ENCODE results near the gene CCDC47. TPM values are rescaled to one million over a fixed set of nuclear protein-coding genes. Genes with fewer than 3 reads are reported as not detected.

CCDC47 gene
- total RNA-seq, 2 experiments from 2014 or later: 31.0 to 31.3 TPM

DNA sequence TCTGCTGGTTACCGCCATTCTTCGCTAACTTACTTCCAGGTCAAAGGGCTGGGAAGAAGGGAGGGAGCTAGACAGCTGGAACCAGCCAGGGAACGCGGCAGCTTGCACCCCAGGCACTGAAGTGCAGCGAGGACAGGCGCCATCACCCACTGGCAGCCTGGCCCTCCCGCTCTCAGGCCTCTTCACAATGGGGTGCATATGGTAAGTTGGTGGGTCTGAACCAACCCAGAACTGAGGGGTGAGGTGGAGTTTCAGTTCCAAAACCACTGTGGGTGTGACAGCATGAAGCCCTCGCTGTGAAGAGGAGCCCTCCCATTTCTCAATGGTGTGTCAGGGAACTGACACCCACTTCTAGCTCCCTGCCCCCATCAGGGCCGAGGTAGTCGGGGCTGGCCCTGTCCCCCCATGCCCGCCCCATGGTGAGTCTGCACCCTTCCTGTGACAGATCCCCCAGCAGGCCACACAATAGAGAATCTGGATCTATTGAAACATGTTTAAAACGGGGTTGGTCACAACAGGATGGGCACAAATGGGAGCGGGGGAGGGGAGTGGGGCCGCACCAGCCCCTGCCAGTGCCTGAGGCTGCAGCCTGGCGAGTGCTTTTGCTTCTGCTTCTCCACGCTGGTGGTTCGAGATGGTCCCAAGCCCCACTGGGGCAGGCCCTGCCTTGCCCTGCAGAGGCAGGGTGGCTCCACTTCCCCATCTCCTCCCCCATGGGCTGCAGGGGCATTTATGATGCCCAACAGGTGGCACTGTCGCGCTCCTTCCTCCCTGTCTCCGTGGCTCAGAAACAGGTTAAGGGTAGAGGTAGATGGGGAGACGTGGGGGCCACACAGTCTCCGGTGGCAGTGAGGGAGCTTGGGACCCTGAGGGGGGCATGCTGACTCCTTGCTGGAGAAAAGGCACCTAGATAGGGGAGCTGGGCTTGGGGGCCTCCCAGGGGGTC is 75.8 kb downstream of the CCDC47 start:
- peak overlapping the region; percentile 100 for H3K4me3 Mint-ChIP-seq
- peaks cover 78% of the 10 kb centered on the region for H3K4me1 ChIP-seq (ENCODE audit: insufficient read depth, low read length)
- peak; percentile 33 for ATAC-seq (ENCODE audit: poor library complexity)

DNA sequence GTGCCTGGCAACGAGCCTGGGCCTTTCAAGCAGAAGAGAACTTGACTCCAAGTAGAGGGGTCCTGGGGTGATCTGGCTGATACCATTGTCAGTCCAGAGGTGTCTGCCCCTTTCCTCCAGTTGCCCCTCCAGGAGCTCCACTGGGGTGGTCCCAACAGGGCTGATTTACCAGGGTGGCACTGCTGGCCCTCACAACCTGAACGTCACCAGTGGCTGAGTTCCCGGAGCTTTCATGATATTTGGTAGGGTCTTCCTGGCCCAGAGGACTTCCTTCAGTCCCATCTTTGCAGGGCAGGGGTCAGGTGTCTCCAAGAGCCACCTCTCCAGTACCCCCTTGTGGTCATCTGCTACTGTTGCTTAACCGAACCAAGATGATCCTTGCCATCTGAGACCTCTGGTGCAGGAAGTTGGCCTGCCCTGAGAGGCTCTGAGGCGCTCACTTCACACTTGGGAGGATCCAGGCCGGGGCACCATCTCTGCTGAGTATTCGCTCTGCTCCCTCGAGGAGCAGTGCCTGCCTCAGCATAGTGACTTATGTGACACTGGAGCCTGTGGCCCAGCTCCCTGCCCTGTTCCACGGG is 76.9 kb downstream of the CCDC47 start:
- Mint-ChIP-seq H3K9me3 (no peaks in the 10 kb centered on the region), H3K4me3 (peak overlapping the region; percentile 100), H3K36me3 (ENCODE audit: low read depth) (peaks cover 83% of the 10 kb centered on the region), H3K4me1 (ENCODE audit: low read depth) (peaks cover 65% of the 10 kb centered on the region), H3K27me3 (peaks cover 5% of the 10 kb centered on the region), H3K27ac (peak overlapping the region; percentile 100)
- Histone ChIP-seq H3K4me3 (ENCODE audit: low read length) (peak overlapping the region; percentile 98), H3K4me1 (ENCODE audit: insufficient read depth, low read length) (peaks cover 71% of the 10 kb centered on the region), H3K27ac (ENCODE audit: low read depth in 1 of 2, low read length in 2 of 2) (peak overlapping the region; percentile 73 to 91), H3K27me3 (ENCODE audit: control insufficient read depth in 1 of 2, insufficient read depth in 2 of 2, low read length in 2 of 2) (no peaks in the 10 kb centered on the region), H3K9me3 (ENCODE audit: control insufficient read depth in 1 of 2, insufficient read depth in 1 of 2, low read length in 2 of 2) (no peaks in the 10 kb centered on the region), H3K36me3 (ENCODE audit: insufficient read depth, low read length) (peaks cover 63% of the 10 kb centered on the region)
- CTCF ChIA-PET: interaction anchor here (0.7 to 10.9 kb wide), 7 partner anchors 9 to 271 kb away, joined by 3 to 169 read pairs (median 3); no protein-coding TSS in a partner anchor
- TF ChIP-seq, protein P1, sequence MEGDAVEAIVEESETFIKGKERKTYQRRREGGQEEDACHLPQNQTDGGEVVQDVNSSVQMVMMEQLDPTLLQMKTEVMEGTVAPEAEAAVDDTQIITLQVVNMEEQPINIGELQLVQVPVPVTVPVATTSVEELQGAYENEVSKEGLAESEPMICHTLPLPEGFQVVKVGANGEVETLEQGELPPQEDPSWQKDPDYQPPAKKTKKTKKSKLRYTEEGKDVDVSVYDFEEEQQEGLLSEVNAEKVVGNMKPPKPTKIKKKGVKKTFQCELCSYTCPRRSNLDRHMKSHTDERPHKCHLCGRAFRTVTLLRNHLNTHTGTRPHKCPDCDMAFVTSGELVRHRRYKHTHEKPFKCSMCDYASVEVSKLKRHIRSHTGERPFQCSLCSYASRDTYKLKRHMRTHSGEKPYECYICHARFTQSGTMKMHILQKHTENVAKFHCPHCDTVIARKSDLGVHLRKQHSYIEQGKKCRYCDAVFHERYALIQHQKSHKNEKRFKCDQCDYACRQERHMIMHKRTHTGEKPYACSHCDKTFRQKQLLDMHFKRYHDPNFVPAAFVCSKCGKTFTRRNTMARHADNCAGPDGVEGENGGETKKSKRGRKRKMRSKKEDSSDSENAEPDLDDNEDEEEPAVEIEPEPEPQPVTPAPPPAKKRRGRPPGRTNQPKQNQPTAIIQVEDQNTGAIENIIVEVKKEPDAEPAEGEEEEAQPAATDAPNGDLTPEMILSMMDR (IDR thresholded peaks at IDR 0.05): peak; percentile 32
- intact Hi-C loops (cut with DNase I, micrococcal nuclease): loop anchor here in 1 of 2 experiments (5.0 kb wide), 1 partner anchor 131 kb away; the partner anchor contains the start of genes FTSJ3 and PSMC5
- ATAC-seq (ENCODE audit: poor library complexity) (peak; percentile 7), DNase-seq (peak in 12 of 14 experiments; percentile 36 to 78 (median 43))
- POLR2A ChIA-PET: interaction anchor here (0.9 to 13.2 kb wide), 23 partner anchors 8 to 810 kb away, joined by 3 to 844 read pairs (median 5); partner anchors contain the start of genes CCDC47, CEP95, DDX42 and DDX5

More for the DNA sequence above, 75.8 kb downstream of the CCDC47 start:
- Histone ChIP-seq H3K9me3 (ENCODE audit: control insufficient read depth in 1 of 2, insufficient read depth in 1 of 2, low read length in 2 of 2) (no peaks in the 10 kb centered on the region), H3K4me3 (ENCODE audit: low read length) (peak overlapping the region; percentile 98), H3K36me3 (ENCODE audit: insufficient read depth, low read length) (peaks cover 53% of the 10 kb centered on the region), H3K27ac (ENCODE audit: low read depth in 1 of 2, low read length in 2 of 2) (peak overlapping the region; percentile 73 to 91), H3K27me3 (ENCODE audit: control insufficient read depth in 1 of 2, insufficient read depth in 2 of 2, low read length in 2 of 2) (no peaks in the 10 kb centered on the region)
- POLR2A ChIA-PET: interaction anchor here (0.7 to 13.2 kb wide), 36 partner anchors 9 to 809 kb away, joined by 3 to 844 read pairs (median 5); partner anchors contain the start of genes CCDC47, CEP95, DDX42 and DDX5
- intact Hi-C loops (cut with DNase I, micrococcal nuclease): loop anchor here (1.0 to 5.0 kb wide), 8 partner anchors 13 to 137 kb away; partner anchors contain the start of genes FTSJ3 (in 2 of the 2), PSMC5 (in 2 of the 2), MAP3K3 (in 1 of the 2) and STRADA (in 1 of the 2)
- CTCF ChIA-PET: interaction anchor here (0.6 to 10.9 kb wide), 16 partner anchors 10 to 272 kb away, joined by 3 to 169 read pairs (median 3); partner anchors contain the start of genes CCDC47 and DDX42
- Mint-ChIP-seq H3K9me3 (no peaks in the 10 kb centered on the region), H3K27me3 (peaks cover 5% of the 10 kb centered on the region), H3K27ac (peak overlapping the region; percentile 100), H3K36me3 (ENCODE audit: low read depth) (peaks cover 83% of the 10 kb centered on the region), H3K4me1 (ENCODE audit: low read depth) (peaks cover 74% of the 10 kb centered on the region)
- peak; percentile 77 to 92 (median 84) for DNase-seq
- TF ChIP-seq, protein P1 (IDR thresholded peaks at IDR 0.05): peak; percentile 82

DNA sequence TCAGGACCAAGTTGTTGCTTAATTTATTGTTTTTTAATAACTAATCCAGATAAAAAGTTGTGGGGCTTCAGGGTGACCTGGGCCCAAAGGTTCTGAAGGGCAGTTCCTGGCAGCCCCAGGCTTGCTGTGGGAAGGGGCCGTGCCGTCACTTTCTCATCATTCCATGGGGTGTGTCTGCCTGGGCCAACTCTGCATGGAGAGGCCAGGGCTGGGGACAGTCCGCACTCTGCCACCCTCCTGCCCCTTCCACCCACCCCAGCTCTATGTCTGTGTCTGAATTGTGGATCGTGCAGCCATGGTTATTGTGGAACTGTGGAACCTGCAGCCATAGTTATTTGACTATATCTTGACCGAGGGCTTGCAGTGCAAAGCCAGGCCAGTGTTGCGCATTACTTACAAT is 77.5 kb downstream of the CCDC47 start:
- POLR2A ChIA-PET: interaction anchor here (0.5 to 13.2 kb wide), 26 partner anchors 9 to 321 kb away, joined by 3 to 844 read pairs (median 8); partner anchors contain the start of genes CCDC47, DDX42, FTSJ3 and MAP3K3
- Mint-ChIP-seq H3K36me3 (ENCODE audit: low read depth) (peaks cover 83% of the 10 kb centered on the region), H3K27me3 (peaks cover 5% of the 10 kb centered on the region), H3K4me3 (peak overlapping the region; percentile 100), H3K9me3 (no peaks in the 10 kb centered on the region), H3K4me1 (ENCODE audit: low read depth) (peaks cover 59% of the 10 kb centered on the region), H3K27ac (peak overlapping the region; percentile 100)
- DNase-seq: peak in 2 of 14 experiments; percentile 29 to 37
- H3K9me3 ChIP-seq (ENCODE audit: control insufficient read depth in 1 of 2, insufficient read depth in 1 of 2, low read length in 2 of 2): no peaks in the 10 kb centered on the region
- no peak for ATAC-seq (ENCODE audit: poor library complexity)
- TF ChIP-seq, protein P1 (IDR thresholded peaks at IDR 0.05): no peak
- peak overlapping the region; percentile 22 to 39 for H3K27ac ChIP-seq (ENCODE audit: low read depth in 1 of 2, low read length in 2 of 2)
- peaks cover 69% of the 10 kb centered on the region for H3K36me3 ChIP-seq (ENCODE audit: insufficient read depth, low read length)
- peaks cover 65% of the 10 kb centered on the region for H3K4me1 ChIP-seq (ENCODE audit: insufficient read depth, low read length)
- H3K4me3 ChIP-seq (ENCODE audit: low read length): peak overlapping the region; percentile 98
- no peaks in the 10 kb centered on the region for H3K27me3 ChIP-seq (ENCODE audit: control insufficient read depth in 1 of 2, insufficient read depth in 2 of 2, low read length in 2 of 2)
- intact Hi-C loops (cut with DNase I, micrococcal nuclease): loop anchor here in 1 of 2 experiments (5.0 kb wide), 1 partner anchor 131 kb away; the partner anchor contains the start of genes FTSJ3 and PSMC5
- CTCF ChIA-PET: interaction anchor here (1.0 to 10.9 kb wide), 3 partner anchors 8 to 271 kb away, joined by 3 to 169 read pairs (median 3); no protein-coding TSS in a partner anchor

Measured in CD4-positive, alpha-beta T cell (primary cell).